ENCODE results near the gene GBP6.

GRCh38 chr1:89351597-89352311 is 12.1 kb upstream of the GBP6 start:
- TF ChIP-seq, protein P1, sequence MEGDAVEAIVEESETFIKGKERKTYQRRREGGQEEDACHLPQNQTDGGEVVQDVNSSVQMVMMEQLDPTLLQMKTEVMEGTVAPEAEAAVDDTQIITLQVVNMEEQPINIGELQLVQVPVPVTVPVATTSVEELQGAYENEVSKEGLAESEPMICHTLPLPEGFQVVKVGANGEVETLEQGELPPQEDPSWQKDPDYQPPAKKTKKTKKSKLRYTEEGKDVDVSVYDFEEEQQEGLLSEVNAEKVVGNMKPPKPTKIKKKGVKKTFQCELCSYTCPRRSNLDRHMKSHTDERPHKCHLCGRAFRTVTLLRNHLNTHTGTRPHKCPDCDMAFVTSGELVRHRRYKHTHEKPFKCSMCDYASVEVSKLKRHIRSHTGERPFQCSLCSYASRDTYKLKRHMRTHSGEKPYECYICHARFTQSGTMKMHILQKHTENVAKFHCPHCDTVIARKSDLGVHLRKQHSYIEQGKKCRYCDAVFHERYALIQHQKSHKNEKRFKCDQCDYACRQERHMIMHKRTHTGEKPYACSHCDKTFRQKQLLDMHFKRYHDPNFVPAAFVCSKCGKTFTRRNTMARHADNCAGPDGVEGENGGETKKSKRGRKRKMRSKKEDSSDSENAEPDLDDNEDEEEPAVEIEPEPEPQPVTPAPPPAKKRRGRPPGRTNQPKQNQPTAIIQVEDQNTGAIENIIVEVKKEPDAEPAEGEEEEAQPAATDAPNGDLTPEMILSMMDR (IDR thresholded peaks at IDR 0.05), result no peak
- TF ChIP-seq NR1H2 (CRISPR knock-in tag; IDR thresholded peaks at IDR 0.05) (no peak), JUN (CRISPR knock-in tag; IDR thresholded peaks at IDR 0.05) (no peak), ZNF232 (CRISPR knock-in tag; IDR thresholded peaks at IDR 0.05) (no peak), EMX1 (CRISPR knock-in tag; IDR thresholded peaks at IDR 0.05) (no peak), SP1 (CRISPR knock-in tag; conservative IDR thresholded peaks at IDR 0.05) (no peak), KAT7 (CRISPR knock-in tag; IDR thresholded peaks at IDR 0.05; ENCODE audit: borderline replicate concordance) (no peak), CREM (CRISPR knock-in tag; IDR thresholded peaks at IDR 0.05) (no peak), TCF7 (CRISPR knock-in tag; IDR thresholded peaks at IDR 0.05; ENCODE audit: low read depth) (no peak), CREB1 (CRISPR knock-in tag; IDR thresholded peaks at IDR 0.05) (no peak), ZBTB21 (CRISPR knock-in tag; IDR thresholded peaks at IDR 0.05; ENCODE audit: borderline replicate concordance) (no peak)
- TF ChIP-seq, protein P2, sequence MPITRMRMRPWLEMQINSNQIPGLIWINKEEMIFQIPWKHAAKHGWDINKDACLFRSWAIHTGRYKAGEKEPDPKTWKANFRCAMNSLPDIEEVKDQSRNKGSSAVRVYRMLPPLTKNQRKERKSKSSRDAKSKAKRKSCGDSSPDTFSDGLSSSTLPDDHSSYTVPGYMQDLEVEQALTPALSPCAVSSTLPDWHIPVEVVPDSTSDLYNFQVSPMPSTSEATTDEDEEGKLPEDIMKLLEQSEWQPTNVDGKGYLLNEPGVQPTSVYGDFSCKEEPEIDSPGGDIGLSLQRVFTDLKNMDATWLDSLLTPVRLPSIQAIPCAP (CRISPR knock-in tag; IDR thresholded peaks at IDR 0.05), result no peak
- TF ChIP-seq, protein P3, sequence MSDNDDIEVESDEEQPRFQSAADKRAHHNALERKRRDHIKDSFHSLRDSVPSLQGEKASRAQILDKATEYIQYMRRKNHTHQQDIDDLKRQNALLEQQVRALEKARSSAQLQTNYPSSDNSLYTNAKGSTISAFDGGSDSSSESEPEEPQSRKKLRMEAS (CRISPR knock-in tag; IDR thresholded peaks at IDR 0.05), result no peak
